H9 (cell line): ENCODE results near the gene MPL. TPM values are rescaled to one million over a fixed set of nuclear protein-coding genes. Genes with fewer than 3 reads are reported as not detected.

Experiments
- DNase-seq: peaks from one replicate; pipeline ENCODE4 v3.0.0-alpha.2; 2017
- H2AFZ ChIP-seq: one replicate; pipeline ENCODE4 v1.6.1; 2013; ENCODE audit warnings: mild to moderate bottlenecking, low read length, control low read depth, moderate library complexity
- H2AK5ac ChIP-seq: 2 replicates; pipeline ENCODE4 v1.6.1; 2013; ENCODE audit warnings: low read length, control low read depth, mixed read lengths; ENCODE audit not compliant: insufficient read length
- H2BK120ac ChIP-seq: one replicate; pipeline ENCODE4 v1.6.1; 2013; ENCODE audit warnings: low read depth, mild to moderate bottlenecking, low read length, control low read depth, inconsistent platforms; ENCODE audit not compliant: poor library complexity, severe bottlenecking
- H2BK12ac ChIP-seq: 2 replicates; pipeline ENCODE4 v1.6.1; 2013; ENCODE audit warnings: low read length, control low read depth, mixed read lengths, low read depth; ENCODE audit not compliant: insufficient read length
- H2BK15ac ChIP-seq: 2 replicates; pipeline ENCODE4 v1.6.1; 2013; ENCODE audit warnings: low read depth, low read length, control low read depth
- H2BK20ac ChIP-seq: one replicate; pipeline ENCODE4 v1.6.1; 2013; ENCODE audit warnings: low read depth, mild to moderate bottlenecking, low read length, control low read depth, inconsistent platforms; ENCODE audit not compliant: poor library complexity, severe bottlenecking
- H2BK5ac ChIP-seq: 2 replicates; pipeline ENCODE4 v1.6.1; 2013; ENCODE audit warnings: low read length, control low read depth, mixed read lengths; ENCODE audit not compliant: insufficient read length
- H3K14ac ChIP-seq: 2 replicates; pipeline ENCODE4 v1.6.1; 2013; ENCODE audit warnings: low read length, control low read depth; ENCODE audit not compliant: insufficient read depth
- H3K18ac ChIP-seq: 2 replicates; pipeline ENCODE4 v1.6.1; 2013; ENCODE audit warnings: low read depth, mild to moderate bottlenecking, mixed read lengths, low read length, control low read depth; ENCODE audit not compliant: insufficient read length
- H3K23ac ChIP-seq: 2 replicates; pipeline ENCODE4 v1.6.1; 2013; ENCODE audit warnings: low read length, control low read depth, mixed read lengths, low read depth; ENCODE audit not compliant: insufficient read length
- H3K23me2 ChIP-seq: 2 replicates; pipeline ENCODE4 v1.6.1; 2013; ENCODE audit warnings: low read depth, mild to moderate bottlenecking, mixed read lengths, low read length, control low read depth; ENCODE audit not compliant: insufficient read length, poor library complexity, severe bottlenecking
- H3K27ac ChIP-seq: 2 replicates; pipeline ENCODE4 v1.5.1; 2013; ENCODE audit warnings: low read length, control low read depth, mixed read lengths, low read depth; ENCODE audit not compliant: insufficient read length
- H3K27me3 ChIP-seq: 2 replicates; pipeline ENCODE4 v1.6.1; 2013; ENCODE audit warnings: low read length, control low read depth, inconsistent platforms; ENCODE audit not compliant: insufficient read depth
- H3K4ac ChIP-seq: 2 replicates; pipeline ENCODE4 v1.6.1; 2013; ENCODE audit warnings: low read depth, mild to moderate bottlenecking, control low read depth, inconsistent platforms, low read length, moderate library complexity
- H3K4me1 ChIP-seq: 2 replicates; pipeline ENCODE4 v1.6.1; 2013; ENCODE audit warnings: low read length, control low read depth, inconsistent platforms; ENCODE audit not compliant: insufficient read depth
- H3K4me2 ChIP-seq: 2 replicates; pipeline ENCODE4 v1.6.1; 2013; ENCODE audit warnings: low read length, control low read depth, mixed read lengths; ENCODE audit not compliant: insufficient read length, insufficient read depth
- H3K56ac ChIP-seq: 2 replicates; pipeline ENCODE4 v1.6.1; 2013; ENCODE audit warnings: low read depth, mild to moderate bottlenecking, mixed read lengths, low read length, control low read depth; ENCODE audit not compliant: insufficient read length
- H3K79me1 ChIP-seq: 2 replicates; pipeline ENCODE4 v1.6.1; 2013; ENCODE audit warnings: low read depth, mild to moderate bottlenecking, moderate library complexity, low read length, control low read depth, inconsistent platforms; ENCODE audit not compliant: insufficient read depth, poor library complexity, severe bottlenecking
- H3K79me2 ChIP-seq: 2 replicates; pipeline ENCODE4 v1.6.1; 2013; ENCODE audit warnings: low read length, control low read depth, inconsistent platforms; ENCODE audit not compliant: insufficient read depth
- H3K9ac ChIP-seq: 2 replicates; pipeline ENCODE4 v1.6.1; 2013; ENCODE audit warnings: low read length, control low read depth, mixed read lengths; ENCODE audit not compliant: insufficient read length; ENCODE audit errors: extremely low read depth
- H3K9me3 ChIP-seq: one replicate; pipeline ENCODE4 v1.6.1; 2013; ENCODE audit warnings: low read depth, low read length, inconsistent platforms; ENCODE audit not compliant: control insufficient read depth
- H3T11ph ChIP-seq: one replicate; pipeline ENCODE4 v1.6.1; 2013; ENCODE audit warnings: mild to moderate bottlenecking, low read length, control low read depth, inconsistent platforms
- H4K20me1 ChIP-seq: one replicate; pipeline ENCODE4 v1.6.1; 2013; ENCODE audit not compliant: control insufficient read depth, insufficient read length, insufficient read depth
- H4K5ac ChIP-seq: 2 replicates; pipeline ENCODE4 v1.6.1; 2013; ENCODE audit warnings: low read depth, mild to moderate bottlenecking, mixed read lengths, low read length, control low read depth; ENCODE audit not compliant: insufficient read length
- H4K8ac ChIP-seq: replicated peaks from 2 replicates; pipeline ENCODE4 v1.6.1; 2013; ENCODE audit warnings: low read length, control low read depth, mixed read lengths, low read depth; ENCODE audit not compliant: insufficient read length
- H4K91ac ChIP-seq: 2 replicates; pipeline ENCODE4 v1.6.1; 2013; ENCODE audit warnings: low read depth, mild to moderate bottlenecking, moderate library complexity, mixed read lengths, low read length, control low read depth; ENCODE audit not compliant: insufficient read length
- H3K27ac Mint-ChIP-seq, 3 experiments: 2 replicates in 2 of 3; 3 replicates in 1 of 3; pipeline ENCODE4 v1.8.0; 2020 to 2021; ENCODE audit warnings: mixed read lengths in 3 of 3, mild to moderate bottlenecking in 1 of 3, moderate library complexity in 1 of 3
- H3K27me3 Mint-ChIP-seq: 2 replicates; pipeline ENCODE4 v1.8.0; 2021; ENCODE audit warnings: low read depth, mild to moderate bottlenecking, moderate library complexity, mixed read lengths
- H3K36me3 Mint-ChIP-seq, 3 experiments: 2 replicates in 2 of 3; 3 replicates in 1 of 3; pipeline ENCODE4 v1.8.0; 2020 to 2021; ENCODE audit warnings: low read depth in 3 of 3, mixed read lengths in 3 of 3; ENCODE audit not compliant: insufficient read depth in 1 of 3
- H3K4me1 Mint-ChIP-seq, 2 experiments: 2 replicates each; pipeline ENCODE4 v1.8.0; 2020; ENCODE audit warnings: mixed read lengths in 2 of 2
- H3K4me3 Mint-ChIP-seq, 2 experiments: 2 replicates in 1 of 2; 3 replicates in 1 of 2; pipeline ENCODE4 v1.8.0; 2020 to 2021; ENCODE audit warnings: mild to moderate bottlenecking in 2 of 2, mixed read lengths in 2 of 2, moderate library complexity in 1 of 2
- H3K9me3 Mint-ChIP-seq, 2 experiments: 2 replicates in 1 of 2; 3 replicates in 1 of 2; pipeline ENCODE4 v1.8.0; 2020; ENCODE audit warnings: mild to moderate bottlenecking in 2 of 2, mixed read lengths in 2 of 2, moderate library complexity in 1 of 2
- WGBS: extraction: QIAGEN DNeasy Blood & Tissue Kit; methylation state at CpG from one replicate; pipeline ENCODE4 v1.1.7; 2013; ENCODE audit warnings: missing lambda C conversion rate, low lambda C conversion rate, mixed read lengths; ENCODE audit not compliant: insufficient read length; ENCODE audit errors: extremely low coverage; 5-methylcytosine and 5-hydroxymethylcytosine counted together
- total RNA-seq: library from RNA; stranded (reverse); gene quantifications from 2 replicates; pipeline ENCODE4 v1.2.1, GENCODE V29; 2021
- TF ChIP-seq, protein P1 (sequence below): fragments of 200-600 bp; sonication (generic); conservative IDR thresholded peaks from 3 replicates; pipeline ENCODE4 v1.8.0; 2021; ENCODE audit warnings: antibody characterized with exemption, mild to moderate bottlenecking

The MPL gene
- total RNA-seq, 1 experiment from 2014 or later, result not detected

DNA sequence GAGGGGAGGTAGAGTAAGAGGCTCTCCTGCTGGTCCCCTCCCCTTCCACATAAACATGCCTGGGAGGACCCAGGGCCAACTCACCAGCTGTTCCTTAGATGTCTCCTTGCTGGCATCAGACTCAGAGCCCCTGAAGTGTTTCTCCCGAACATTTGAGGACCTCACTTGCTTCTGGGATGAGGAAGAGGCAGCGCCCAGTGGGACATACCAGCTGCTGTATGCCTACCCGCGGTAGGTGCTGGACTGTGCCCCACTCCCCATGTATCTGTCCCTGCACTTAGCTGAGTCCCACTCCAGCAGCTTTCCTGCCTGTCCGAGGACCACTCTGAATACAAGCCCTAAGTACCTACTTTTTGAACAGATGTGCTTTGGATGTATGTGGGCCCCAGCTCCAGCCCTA, 383 bp downstream of the MPL start:
- Mint-ChIP-seq H3K27me3 (peaks cover 23% of the 10 kb centered on the region), H3K9me3 (no peaks in the 10 kb centered on the region), H3K36me3 (no peaks in the 10 kb centered on the region), H3K4me1 (peaks cover 0 to 3% of the 10 kb centered on the region in 2 experiments; a peak in 1 of 4 replicates), H3K4me3 (no peak overlapping the region), H3K27ac (no peak overlapping the region)
- no peak overlapping the region for H4K91ac ChIP-seq
- no peak overlapping the region for H4K8ac ChIP-seq
- no peak for DNase-seq
- no peak overlapping the region for H3K4ac ChIP-seq
- no peaks in the 10 kb centered on the region for H3K4me1 ChIP-seq
- H3K9ac ChIP-seq, result no peak overlapping the region
- no peak overlapping the region for H2BK120ac ChIP-seq
- TF ChIP-seq, protein P1, sequence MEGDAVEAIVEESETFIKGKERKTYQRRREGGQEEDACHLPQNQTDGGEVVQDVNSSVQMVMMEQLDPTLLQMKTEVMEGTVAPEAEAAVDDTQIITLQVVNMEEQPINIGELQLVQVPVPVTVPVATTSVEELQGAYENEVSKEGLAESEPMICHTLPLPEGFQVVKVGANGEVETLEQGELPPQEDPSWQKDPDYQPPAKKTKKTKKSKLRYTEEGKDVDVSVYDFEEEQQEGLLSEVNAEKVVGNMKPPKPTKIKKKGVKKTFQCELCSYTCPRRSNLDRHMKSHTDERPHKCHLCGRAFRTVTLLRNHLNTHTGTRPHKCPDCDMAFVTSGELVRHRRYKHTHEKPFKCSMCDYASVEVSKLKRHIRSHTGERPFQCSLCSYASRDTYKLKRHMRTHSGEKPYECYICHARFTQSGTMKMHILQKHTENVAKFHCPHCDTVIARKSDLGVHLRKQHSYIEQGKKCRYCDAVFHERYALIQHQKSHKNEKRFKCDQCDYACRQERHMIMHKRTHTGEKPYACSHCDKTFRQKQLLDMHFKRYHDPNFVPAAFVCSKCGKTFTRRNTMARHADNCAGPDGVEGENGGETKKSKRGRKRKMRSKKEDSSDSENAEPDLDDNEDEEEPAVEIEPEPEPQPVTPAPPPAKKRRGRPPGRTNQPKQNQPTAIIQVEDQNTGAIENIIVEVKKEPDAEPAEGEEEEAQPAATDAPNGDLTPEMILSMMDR, result no peak
- H2BK15ac ChIP-seq, result no peak overlapping the region
- no peak overlapping the region for H3K23ac ChIP-seq
- H3K14ac ChIP-seq, result no peak overlapping the region
- no peaks in the 10 kb centered on the region for H3K23me2 ChIP-seq
- H3K27me3 ChIP-seq, result no peaks in the 10 kb centered on the region
- no peak overlapping the region for H3K27ac ChIP-seq
- no CpG with 5 or more reads among the region's 5 CpGs for WGBS
- H2BK5ac ChIP-seq, result no peak overlapping the region
- H3K18ac ChIP-seq, result no peak overlapping the region
- no peak overlapping the region for H3K4me2 ChIP-seq
- H3T11ph ChIP-seq, result no peak overlapping the region
- H4K20me1 ChIP-seq, result no peaks in the 10 kb centered on the region
- H2AK5ac ChIP-seq, result no peak overlapping the region
- no peak overlapping the region for H2AFZ ChIP-seq
- H3K79me1 ChIP-seq, result no peaks in the 10 kb centered on the region
- no peak overlapping the region for H2BK12ac ChIP-seq
- H3K9me3 ChIP-seq, result no peaks in the 10 kb centered on the region
- no peak overlapping the region for H2BK20ac ChIP-seq
- no peaks in the 10 kb centered on the region for H3K79me2 ChIP-seq
- no peak overlapping the region for H4K5ac ChIP-seq
- H3K56ac ChIP-seq, result no peak overlapping the region
